H1 (cell line): Measurements from ENCODE around the gene CST6.
"Not testable (repeated sequence)": the region's sequence is repeated elsewhere in the genome, so short reads cannot be mapped to it uniquely, and the experiment has no call there.

Experiments used
- BCL11A ChIP-seq, 2 experiments: IDR thresholded peaks; one replicate each; pipeline ENCODE4 v1.6.1; 2011; ENCODE audit warnings: low read depth in 2 of 2, low read length in 2 of 2, mild to moderate bottlenecking in 2 of 2
- CTCF ChIP-seq, 3 experiments: IDR thresholded peaks; 1 replicate in 2 of 3; 2 replicates in 1 of 3; pipeline versions ENCODE4 v1.5.1 to v1.6.1; 2011; ENCODE audit warnings: low read length in 3 of 3, mild to moderate bottlenecking in 3 of 3, inconsistent platforms in 2 of 3, low read depth in 1 of 3, moderate library complexity in 1 of 3; ENCODE audit not compliant: insufficient read depth in 1 of 3; ENCODE audit errors: control extremely low read depth in 1 of 3
- EP300 ChIP-seq, 2 experiments: IDR thresholded peaks; 1 replicate in 1 of 2; 2 replicates in 1 of 2; pipeline ENCODE4 v1.6.1; 2011 to 2012; ENCODE audit warnings: low read depth in 2 of 2, low read length in 2 of 2, mild to moderate bottlenecking in 2 of 2, borderline replicate concordance in 1 of 2, inconsistent platforms in 1 of 2, moderate library complexity in 1 of 2
- EZH2 ChIP-seq: fragments of 200-600 bp; sonication (generic); IDR thresholded peaks from 2 replicates; pipeline ENCODE4 v1.7.1; 2012; ENCODE audit warnings: low read depth, mild to moderate bottlenecking, moderate library complexity, low read length, inconsistent platforms; ENCODE audit not compliant: severe bottlenecking
- HDAC2 ChIP-seq, 2 experiments: fragments of 300-600 bp in 1 of 2; sonication (generic) in 1 of 2; IDR thresholded peaks; 2 replicates each; pipeline ENCODE4 v1.6.1; 2011 to 2012; ENCODE audit warnings: low read depth in 2 of 2, low read length in 2 of 2, mild to moderate bottlenecking in 2 of 2, moderate library complexity in 2 of 2, borderline replicate concordance in 1 of 2, inconsistent platforms in 1 of 2
- JUND ChIP-seq: IDR thresholded peaks from 2 replicates; pipeline ENCODE4 v1.6.1; 2011; ENCODE audit warnings: mild to moderate bottlenecking, improper control_type of control experiment, low read length
- MAFK ChIP-seq: IDR thresholded peaks from 2 replicates; pipeline ENCODE4 v1.6.1; 2012; ENCODE audit warnings: low read depth, mild to moderate bottlenecking, improper control_type of control experiment, low read length
- PHF8 ChIP-seq: fragments of 200-600 bp; sonication (generic); conservative IDR thresholded peaks from 2 replicates; pipeline ENCODE4 v1.7.1; 2012; ENCODE audit warnings: low read depth, mild to moderate bottlenecking, inconsistent platforms, low read length, moderate library complexity
- POLR2A ChIP-seq, 2 experiments: IDR thresholded peaks; 1 replicate in 1 of 2; 2 replicates in 1 of 2; pipeline ENCODE4 v1.6.1; 2011; ENCODE audit warnings: low read depth in 2 of 2, low read length in 2 of 2, mild to moderate bottlenecking in 2 of 2; ENCODE audit errors: control extremely low read depth in 1 of 2
- RAD21 ChIP-seq, 2 experiments: IDR thresholded peaks in 1 of 2; conservative IDR thresholded peaks in 1 of 2; 2 replicates each; pipeline ENCODE4 v1.6.1; 2011; ENCODE audit warnings: low read depth in 2 of 2, low read length in 2 of 2, improper control_type of control experiment in 1 of 2, inconsistent platforms in 1 of 2, mild to moderate bottlenecking in 1 of 2, moderate library complexity in 1 of 2
- RFX5 ChIP-seq: IDR thresholded peaks from 2 replicates; pipeline ENCODE4 v1.6.1; 2011; ENCODE audit warnings: low read depth, low read length, improper control_type of control experiment, borderline replicate concordance
- TAF1 ChIP-seq: IDR thresholded peaks from 2 replicates; pipeline ENCODE4 v1.6.1; 2011; ENCODE audit warnings: mild to moderate bottlenecking, low read depth, low read length
- USF2 ChIP-seq: IDR thresholded peaks from 2 replicates; pipeline ENCODE4 v1.6.1; 2011; ENCODE audit warnings: low read length, improper control_type of control experiment
- TF ChIP-seq, protein P1 (sequence below): IDR thresholded peaks from 2 replicates; pipeline ENCODE4 v1.6.1; 2011; ENCODE audit warnings: low read depth, mild to moderate bottlenecking, low read length; ENCODE audit not compliant: insufficient read depth

DNA sequence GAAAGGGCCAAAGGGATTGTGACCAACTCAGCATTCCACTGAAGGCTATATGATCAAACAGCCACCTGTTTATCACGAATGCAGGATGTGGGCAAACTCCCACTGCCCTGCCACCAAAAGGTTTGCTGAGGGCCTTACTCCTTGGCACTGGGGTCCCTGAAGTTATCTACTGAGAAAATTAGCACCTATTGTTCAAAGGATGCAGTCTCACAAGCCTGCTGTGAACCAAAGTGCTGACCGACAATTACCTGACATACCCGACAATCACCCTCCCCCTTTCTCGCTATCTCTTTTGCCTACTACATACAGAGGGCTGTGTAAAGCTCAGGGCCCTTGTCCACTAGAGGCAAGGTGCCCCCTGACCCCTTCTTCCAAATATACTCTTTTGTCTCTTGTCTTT lies 1.8 kb upstream of the CST6 start:
- not testable (repeated sequence) for TF ChIP-seq POLR2A (IDR thresholded peaks at IDR 0.05; ENCODE audit: control extremely low read depth in 1 of 2, low read depth in 2 of 2, low read length in 2 of 2); CTCF (IDR thresholded peaks at IDR 0.05; ENCODE audit: control extremely low read depth in 1 of 3, insufficient read depth in 1 of 3, low read depth in 1 of 3, low read length in 3 of 3); EP300 (IDR thresholded peaks at IDR 0.05; ENCODE audit: borderline replicate concordance in 1 of 2, low read depth in 2 of 2, low read length in 2 of 2); HDAC2 (IDR thresholded peaks at IDR 0.05; ENCODE audit: borderline replicate concordance in 1 of 2, low read depth in 2 of 2, low read length in 2 of 2); PHF8; BCL11A (IDR thresholded peaks at IDR 0.05; ENCODE audit: low read depth in 2 of 2, low read length in 2 of 2); EZH2; RFX5; JUND; RAD21 (IDR thresholded peaks at IDR 0.05 in 1 of 2, conservative IDR thresholded peaks at IDR 0.05 in 1 of 2; ENCODE audit: low read depth in 2 of 2, low read length in 2 of 2); MAFK; TAF1; USF2
- TF ChIP-seq, protein P1, sequence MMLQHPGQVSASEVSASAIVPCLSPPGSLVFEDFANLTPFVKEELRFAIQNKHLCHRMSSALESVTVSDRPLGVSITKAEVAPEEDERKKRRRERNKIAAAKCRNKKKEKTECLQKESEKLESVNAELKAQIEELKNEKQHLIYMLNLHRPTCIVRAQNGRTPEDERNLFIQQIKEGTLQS = not testable (repeated sequence)
